ENCODE measurements around the gene NR1D2.
A peak's percentile ranks its signal among the peaks of the same experiment; 100 is the strongest.

The NR1D2 gene

DNA sequence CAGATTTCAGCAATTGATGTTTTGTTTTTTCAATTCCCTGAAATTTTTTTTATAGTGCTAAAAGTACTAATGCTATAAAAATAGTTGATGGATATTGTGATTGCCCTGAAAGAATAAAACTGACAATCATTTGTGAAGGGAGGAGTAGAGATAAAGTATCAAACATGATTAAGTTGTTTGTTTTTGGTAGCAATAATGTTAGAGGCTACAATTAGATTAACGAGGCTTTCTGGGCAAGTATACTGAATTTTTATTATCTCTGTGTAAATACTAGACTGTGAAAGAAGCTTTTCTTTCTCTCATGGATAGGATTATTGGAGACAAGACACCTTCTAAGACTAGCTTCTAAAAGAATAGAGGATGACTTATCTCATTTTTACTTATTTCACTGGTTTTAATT is 15.6 kb downstream of the NR1D2 start:
- TF ChIP-seq, protein P1, sequence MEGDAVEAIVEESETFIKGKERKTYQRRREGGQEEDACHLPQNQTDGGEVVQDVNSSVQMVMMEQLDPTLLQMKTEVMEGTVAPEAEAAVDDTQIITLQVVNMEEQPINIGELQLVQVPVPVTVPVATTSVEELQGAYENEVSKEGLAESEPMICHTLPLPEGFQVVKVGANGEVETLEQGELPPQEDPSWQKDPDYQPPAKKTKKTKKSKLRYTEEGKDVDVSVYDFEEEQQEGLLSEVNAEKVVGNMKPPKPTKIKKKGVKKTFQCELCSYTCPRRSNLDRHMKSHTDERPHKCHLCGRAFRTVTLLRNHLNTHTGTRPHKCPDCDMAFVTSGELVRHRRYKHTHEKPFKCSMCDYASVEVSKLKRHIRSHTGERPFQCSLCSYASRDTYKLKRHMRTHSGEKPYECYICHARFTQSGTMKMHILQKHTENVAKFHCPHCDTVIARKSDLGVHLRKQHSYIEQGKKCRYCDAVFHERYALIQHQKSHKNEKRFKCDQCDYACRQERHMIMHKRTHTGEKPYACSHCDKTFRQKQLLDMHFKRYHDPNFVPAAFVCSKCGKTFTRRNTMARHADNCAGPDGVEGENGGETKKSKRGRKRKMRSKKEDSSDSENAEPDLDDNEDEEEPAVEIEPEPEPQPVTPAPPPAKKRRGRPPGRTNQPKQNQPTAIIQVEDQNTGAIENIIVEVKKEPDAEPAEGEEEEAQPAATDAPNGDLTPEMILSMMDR (IDR thresholded peaks at IDR 0.05; ENCODE audit: low read depth, low read length), result no peak
- no peak overlapping the region for H3K4me3 ChIP-seq (ENCODE audit: low read depth, low read length)
- in situ Hi-C loops (cut with HindIII; ENCODE audit: low sequenced_read_pairs), result no loop called here
- DNase-seq (ENCODE audit: low read depth, low spot score), result no peak

DNA sequence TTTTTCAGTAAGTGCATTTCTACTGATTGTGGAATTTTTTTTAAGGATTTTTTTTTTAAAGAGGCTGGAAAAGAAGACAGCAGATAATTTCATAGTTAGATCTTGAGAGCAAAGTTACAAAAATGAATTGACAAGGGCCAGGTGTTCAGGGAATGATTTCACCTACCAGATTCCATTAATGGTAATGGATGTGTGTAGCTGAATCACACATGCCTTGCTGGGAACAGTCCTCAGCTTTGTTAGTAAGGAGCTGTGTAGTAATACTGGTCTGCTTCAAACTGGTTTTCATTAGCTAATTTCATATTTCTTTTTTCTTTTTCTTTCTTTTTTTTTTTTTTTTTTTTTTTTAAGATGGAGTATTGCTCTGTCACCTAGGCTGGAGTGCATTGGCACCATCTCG is 16.0 kb downstream of the NR1D2 start:
- no peak for DNase-seq (ENCODE audit: low read depth, low spot score)
- in situ Hi-C loops (cut with HindIII; ENCODE audit: low sequenced_read_pairs), result no loop called here
- TF ChIP-seq, protein P1 (IDR thresholded peaks at IDR 0.05; ENCODE audit: low read depth, low read length), result no peak
- no peak overlapping the region for H3K4me3 ChIP-seq (ENCODE audit: low read depth, low read length)

DNA sequence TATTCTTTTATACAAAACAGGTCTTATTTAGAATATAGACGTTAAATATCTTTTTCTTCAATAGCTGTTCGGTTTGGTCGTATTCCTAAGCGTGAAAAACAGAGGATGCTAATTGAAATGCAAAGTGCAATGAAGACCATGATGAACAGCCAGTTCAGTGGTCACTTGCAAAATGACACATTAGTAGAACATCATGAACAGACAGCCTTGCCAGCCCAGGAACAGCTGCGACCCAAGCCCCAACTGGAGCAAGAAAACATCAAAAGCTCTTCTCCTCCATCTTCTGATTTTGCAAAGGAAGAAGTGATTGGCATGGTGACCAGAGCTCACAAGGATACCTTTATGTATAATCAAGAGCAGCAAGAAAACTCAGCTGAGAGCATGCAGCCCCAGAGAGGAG is 16.8 kb downstream of the NR1D2 start:
- in situ Hi-C loops (cut with HindIII; ENCODE audit: low sequenced_read_pairs), result no loop called here
- DNase-seq (ENCODE audit: low read depth, low spot score), result no peak
- TF ChIP-seq, protein P1 (IDR thresholded peaks at IDR 0.05; ENCODE audit: low read depth, low read length), result no peak

DNA sequence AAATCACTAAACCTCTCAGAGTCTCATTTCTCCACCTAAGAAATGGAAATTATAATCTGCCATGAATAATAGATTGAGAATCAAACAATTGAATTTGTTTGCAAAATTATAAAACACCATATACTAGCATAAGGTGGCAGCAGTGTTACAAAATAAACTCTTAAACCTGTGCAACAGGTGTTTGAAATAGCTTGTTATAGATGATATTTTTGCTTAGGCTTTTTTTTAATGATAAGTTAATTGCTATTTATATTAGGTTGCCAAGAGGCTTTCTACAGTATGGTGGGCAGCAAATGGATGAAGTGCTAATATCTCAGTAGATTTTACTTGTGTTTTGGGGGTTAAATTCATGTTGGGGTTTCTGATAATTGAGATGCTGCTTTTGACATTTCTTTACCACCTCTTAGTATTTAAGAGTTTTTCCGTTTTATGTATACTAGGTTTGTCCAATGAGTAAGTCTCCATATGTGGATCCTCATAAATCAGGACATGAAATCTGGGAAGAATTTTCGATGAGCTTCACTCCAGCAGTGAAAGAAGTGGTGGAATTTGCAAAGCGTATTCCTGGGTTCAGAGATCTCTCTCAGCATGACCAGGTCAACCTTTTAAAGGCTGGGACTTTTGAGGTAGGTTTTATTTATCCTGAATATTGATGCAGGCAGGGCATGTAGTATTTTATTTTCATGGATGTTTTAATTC is 19.6 kb downstream of the NR1D2 start:
- in situ Hi-C loops (cut with HindIII; ENCODE audit: low sequenced_read_pairs), result no loop called here
- TF ChIP-seq, protein P1 (IDR thresholded peaks at IDR 0.05; ENCODE audit: low read depth, low read length), result no peak
- H3K4me3 ChIP-seq (ENCODE audit: low read depth, low read length), result no peak overlapping the region
- DNase-seq (ENCODE audit: low read depth, low spot score), result no peak

More for the DNA sequence above, 16.8 kb downstream of the NR1D2 start:
- H3K4me3 ChIP-seq (ENCODE audit: low read depth, low read length), result no peak overlapping the region

DNA sequence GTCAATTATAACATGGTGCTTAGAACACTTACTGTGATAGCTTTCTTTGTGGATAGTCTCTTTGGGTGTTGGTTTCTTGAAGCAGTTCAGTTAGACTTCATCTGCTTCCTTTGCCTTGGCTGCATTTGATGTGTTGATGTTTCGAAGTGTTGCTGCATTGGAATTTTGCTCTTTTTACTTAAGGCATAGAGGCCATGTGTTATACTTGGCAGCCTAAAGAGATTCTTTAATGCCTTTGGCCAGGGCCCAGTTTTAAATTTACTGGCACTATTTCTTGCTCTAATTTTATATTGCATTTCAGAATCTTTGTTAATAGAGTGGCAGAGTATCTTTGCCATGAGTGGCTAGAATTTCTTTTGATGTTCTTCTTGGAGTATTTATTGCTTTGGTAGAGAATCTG is 21.2 kb downstream of the NR1D2 start:
- peak; percentile 63 for DNase-seq (ENCODE audit: low read depth, low spot score)
- no peak overlapping the region for H3K4me3 ChIP-seq (ENCODE audit: low read depth, low read length)
- TF ChIP-seq, protein P1 (IDR thresholded peaks at IDR 0.05; ENCODE audit: low read depth, low read length), result no peak
- in situ Hi-C loops (cut with HindIII; ENCODE audit: low sequenced_read_pairs), result no loop called here

DNA sequence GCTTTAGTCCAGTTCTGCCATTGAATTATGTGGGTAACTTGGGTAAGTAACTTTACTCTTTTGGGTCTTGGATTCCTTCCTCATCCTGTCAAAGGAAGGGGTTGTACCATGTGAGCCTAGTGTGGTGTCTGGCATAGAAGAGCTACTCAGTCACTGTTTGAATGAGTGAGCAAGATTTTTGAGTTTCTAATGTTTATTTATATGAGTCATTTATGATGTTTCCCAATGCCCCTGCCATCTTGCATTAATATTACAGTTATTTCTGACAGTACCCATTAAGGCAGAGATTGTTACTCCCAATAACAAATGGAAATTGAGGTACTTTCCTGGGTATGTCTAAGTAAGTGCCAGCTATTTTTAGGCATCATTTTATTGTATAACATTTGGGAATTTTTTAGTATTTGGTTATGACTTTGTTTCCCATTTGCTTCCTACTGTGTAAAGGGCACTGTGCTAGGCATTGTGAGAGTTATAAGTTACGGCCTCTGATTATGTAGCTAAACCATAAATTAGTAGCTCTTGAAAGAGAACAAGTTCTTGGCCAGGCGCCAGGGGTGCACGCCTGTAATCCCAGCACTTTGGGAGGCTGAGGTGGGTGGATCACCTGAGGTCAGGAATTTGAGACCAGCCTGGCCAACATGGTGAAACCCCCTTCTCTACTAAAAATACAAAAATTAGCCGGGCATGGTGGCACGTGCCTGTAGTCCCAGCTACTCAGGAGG is 23.5 kb downstream of the NR1D2 start:
- in situ Hi-C loops (cut with HindIII; ENCODE audit: low sequenced_read_pairs), result no loop called here
- TF ChIP-seq, protein P1 (IDR thresholded peaks at IDR 0.05; ENCODE audit: low read depth, low read length), result no peak
- H3K4me3 ChIP-seq (ENCODE audit: low read depth, low read length), result no peak overlapping the region
- peak; percentile 14 for DNase-seq (ENCODE audit: low read depth, low spot score)
